MG63 (cell line): ENCODE measurements around the gene MFSD11. TPM values are rescaled to one million over a fixed set of nuclear protein-coding genes. Genes with fewer than 3 reads are reported as not detected.
"Not testable (repeated sequence)": the region's sequence is repeated elsewhere in the genome, so short reads cannot be mapped to it uniquely, and the experiment has no call there.

ENCODE experiments used
- DNase-seq: peaks from one replicate; pipeline ENCODE4 v3.0.0-alpha.2; 2020
- H3K27me3 ChIP-seq: fragments of 250-450 bp; sonication (Bioruptor Pico); 2 replicates; pipeline ENCODE4 v1.5.1; 2020; ENCODE audit warnings: mild to moderate bottlenecking, moderate library complexity
- H3K36me3 ChIP-seq: fragments of 250-450 bp; sonication (Bioruptor Pico); 2 replicates; pipeline ENCODE4 v1.5.1; 2020; ENCODE audit warnings: mild to moderate bottlenecking, moderate library complexity
- H3K4me3 ChIP-seq: fragments of 250-450 bp; sonication (Bioruptor Pico); 2 replicates; pipeline ENCODE4 v1.5.1; 2020; ENCODE audit warnings: mild to moderate bottlenecking, moderate library complexity
- H3K9me3 ChIP-seq: fragments of 250-450 bp; sonication (Bioruptor Pico); 2 replicates; pipeline ENCODE4 v1.5.1; 2020; ENCODE audit warnings: mild to moderate bottlenecking, moderate library complexity
- total RNA-seq: library from RNA; depleted of rRNA; stranded (reverse); fragments of >200 nt; shearing (Covaris generic); gene quantifications from 2 replicates; pipeline ENCODE4 v1.2.3, GENCODE V29; 2014; ENCODE audit warnings: low replicate concordance; rRNA removed

The MFSD11 gene
- total RNA-seq: 23.8 and 24.9 TPM in 2 replicates

GRCh38 chr17:76737676-76738467 lies at the start of gene MFSD11:
TSS of gene MFSD11 (plus strand) at chr17:76738119. CDS start at chr17:76738353, 234 bp downstream.
- Histone ChIP-seq H3K4me3 (peak within 1 kb of the TSS; percentile 97), H3K9me3 (no peaks in the 10 kb centered on the region), H3K27me3 (no peaks in the 10 kb centered on the region), H3K36me3 (peaks cover 46% of the 10 kb centered on the region)
- peak; percentile 96 for DNase-seq

- H3K36me3 ChIP-seq: peaks cover 3% of the 10 kb centered on the region; the same call in 1 of the 2 replicates
- no peaks in the 10 kb centered on the region for H3K9me3 ChIP-seq
- H3K27me3 ChIP-seq: no peaks in the 10 kb centered on the region
- H3K4me3 ChIP-seq: no peak overlapping the region
- DNase-seq: no peak
Measured at GRCh38 chr17:76688165-76688622, 49.7 kb upstream of the MFSD11 start.

- no peaks in the 10 kb centered on the region for H3K36me3 ChIP-seq
Measured at GRCh38 chr17:76689859-76690258, 48.1 kb upstream of the MFSD11 start.

DNA sequence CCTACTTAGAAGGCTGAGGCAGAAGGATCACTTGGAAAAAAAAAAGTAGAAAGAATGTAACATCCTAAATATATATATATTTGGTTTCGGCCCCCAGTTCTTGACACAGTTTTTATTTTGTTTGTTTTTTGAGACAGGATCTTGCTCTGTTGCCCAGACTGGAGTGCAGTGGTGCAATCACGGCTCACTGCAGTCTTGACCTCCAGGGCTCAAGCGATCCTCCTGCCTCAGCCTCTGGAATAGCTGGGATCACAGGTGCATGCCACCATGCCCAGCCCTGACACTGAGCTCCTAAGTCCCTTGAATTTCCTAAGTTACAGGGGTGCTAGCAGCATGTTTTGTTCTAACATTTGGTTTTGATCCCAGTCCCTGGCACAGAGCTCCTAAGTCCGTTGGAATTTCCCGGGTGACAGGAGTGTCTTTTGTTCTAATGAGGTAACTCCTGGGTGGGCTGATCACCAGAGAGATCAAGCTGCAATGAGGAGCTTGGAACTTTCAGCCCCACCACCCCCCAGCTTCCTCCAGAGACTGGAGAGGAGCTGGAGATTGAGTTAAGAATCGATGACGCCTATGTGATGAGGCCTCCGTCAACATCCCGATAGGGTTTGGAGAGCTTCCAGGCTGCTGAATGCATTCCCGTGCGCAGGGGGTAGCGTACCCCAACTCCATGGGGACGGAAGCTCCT lies 47.2 kb upstream of the MFSD11 start:
- Histone ChIP-seq H3K9me3 (no peaks in the 10 kb centered on the region), H3K4me3 (no peak overlapping the region), H3K27me3 (no peaks in the 10 kb centered on the region), H3K36me3 (no peaks in the 10 kb centered on the region)
- DNase-seq: no peak

More at GRCh38 chr17:76689859-76690258, 48.1 kb upstream of the MFSD11 start:
- no peaks in the 10 kb centered on the region for H3K9me3 ChIP-seq
- no peak for DNase-seq
- H3K4me3 ChIP-seq: no peak overlapping the region
- H3K27me3 ChIP-seq: no peaks in the 10 kb centered on the region

GRCh38 chr17:76691379-76692191 lies 46.3 kb upstream of the MFSD11 start:
- no peaks in the 10 kb centered on the region for H3K9me3 ChIP-seq
- H3K27me3 ChIP-seq: no peaks in the 10 kb centered on the region
- DNase-seq: no peak
- H3K4me3 ChIP-seq: no peak overlapping the region
- no peaks in the 10 kb centered on the region for H3K36me3 ChIP-seq

DNA sequence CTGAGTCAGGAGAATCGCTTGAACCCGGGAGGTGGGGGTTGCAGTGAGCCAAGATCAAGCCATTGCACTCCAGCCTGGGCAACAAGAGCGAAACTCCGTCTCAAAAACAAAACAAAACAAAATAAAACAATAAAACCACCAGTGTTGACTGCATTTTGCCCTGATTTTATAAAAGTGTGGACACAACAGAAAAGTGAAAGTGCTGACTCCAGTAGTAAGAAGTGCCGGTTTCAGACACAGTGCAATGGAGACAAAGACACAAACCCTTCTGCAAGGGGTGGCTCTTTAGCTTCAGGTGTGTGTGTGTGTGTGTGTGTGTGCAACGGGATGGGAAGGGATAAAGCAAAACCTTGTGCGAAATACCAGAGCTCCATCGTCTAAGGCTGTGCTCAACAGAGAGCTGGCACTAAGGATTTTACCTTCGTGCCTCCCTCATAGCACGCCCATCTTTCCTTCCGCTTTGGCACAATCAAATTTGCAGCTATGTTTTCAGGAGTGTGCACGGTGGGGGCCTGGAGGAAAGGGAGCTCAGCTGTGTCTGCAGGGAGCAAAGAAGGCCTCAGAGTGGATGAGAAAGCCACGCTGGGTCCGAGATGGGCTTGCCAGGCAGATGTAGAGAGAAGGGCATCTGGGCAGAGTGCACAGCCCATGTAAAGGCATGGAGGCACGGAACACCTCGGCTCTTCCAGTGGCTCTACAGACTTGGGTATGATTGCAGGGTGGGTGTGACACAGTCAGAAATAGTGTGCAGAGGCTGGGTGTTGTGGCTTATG lies 42.7 kb upstream of the MFSD11 start:
- Histone ChIP-seq H3K4me3 (no peak overlapping the region), H3K36me3 (peaks cover under 1% of the 10 kb centered on the region), H3K9me3 (no peaks in the 10 kb centered on the region), H3K27me3 (no peaks in the 10 kb centered on the region)
- no peak for DNase-seq

- no peak for DNase-seq
- Histone ChIP-seq H3K4me3 (no peak overlapping the region), H3K9me3 (no peaks in the 10 kb centered on the region), H3K36me3 (peaks cover 3% of the 10 kb centered on the region), H3K27me3 (no peaks in the 10 kb centered on the region)
Measured at GRCh38 chr17:76696763-76697701, 40.9 kb upstream of the MFSD11 start.

DNA sequence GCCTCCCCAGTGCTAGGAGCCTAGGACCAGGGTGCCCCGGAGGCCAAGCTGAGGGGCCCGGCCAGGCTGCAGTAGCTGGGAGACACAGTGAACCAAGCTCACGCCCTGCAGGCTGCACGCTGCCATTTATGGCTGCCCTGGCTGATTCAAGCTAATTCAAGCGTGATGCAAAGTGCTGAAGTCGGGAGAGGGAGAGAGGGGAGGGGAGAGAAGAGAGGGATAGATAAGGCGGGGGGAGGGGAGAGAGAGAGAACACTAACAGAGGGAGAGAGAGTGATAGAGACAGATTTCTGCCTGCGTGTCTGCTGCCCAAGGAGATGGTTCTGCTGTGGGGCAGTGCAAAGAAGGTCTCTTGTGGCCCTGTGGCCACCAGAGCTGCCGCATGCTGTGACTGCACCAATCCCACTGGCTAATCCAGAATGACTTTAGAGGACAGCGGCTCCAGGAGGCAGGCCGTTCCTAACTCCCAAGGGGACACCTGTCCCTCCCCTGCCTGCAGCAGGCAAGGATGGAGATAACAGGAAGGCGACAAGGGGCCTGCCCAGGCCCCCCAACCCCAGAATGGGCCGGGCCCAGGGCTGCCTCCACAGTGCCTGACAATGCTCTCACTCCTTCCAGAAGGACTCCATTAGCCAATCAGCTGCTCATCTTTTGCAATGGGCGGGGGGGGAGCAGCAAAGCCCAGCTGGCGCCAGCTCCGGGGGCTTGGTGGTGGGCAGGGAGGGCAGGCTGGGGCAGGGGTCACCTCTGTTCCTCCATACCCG lies 40.0 kb upstream of the MFSD11 start:
- no peak for DNase-seq
- peaks cover 3% of the 10 kb centered on the region for H3K36me3 ChIP-seq
- H3K4me3 ChIP-seq: no peak overlapping the region
- no peaks in the 10 kb centered on the region for H3K27me3 ChIP-seq
- H3K9me3 ChIP-seq: no peaks in the 10 kb centered on the region

DNA sequence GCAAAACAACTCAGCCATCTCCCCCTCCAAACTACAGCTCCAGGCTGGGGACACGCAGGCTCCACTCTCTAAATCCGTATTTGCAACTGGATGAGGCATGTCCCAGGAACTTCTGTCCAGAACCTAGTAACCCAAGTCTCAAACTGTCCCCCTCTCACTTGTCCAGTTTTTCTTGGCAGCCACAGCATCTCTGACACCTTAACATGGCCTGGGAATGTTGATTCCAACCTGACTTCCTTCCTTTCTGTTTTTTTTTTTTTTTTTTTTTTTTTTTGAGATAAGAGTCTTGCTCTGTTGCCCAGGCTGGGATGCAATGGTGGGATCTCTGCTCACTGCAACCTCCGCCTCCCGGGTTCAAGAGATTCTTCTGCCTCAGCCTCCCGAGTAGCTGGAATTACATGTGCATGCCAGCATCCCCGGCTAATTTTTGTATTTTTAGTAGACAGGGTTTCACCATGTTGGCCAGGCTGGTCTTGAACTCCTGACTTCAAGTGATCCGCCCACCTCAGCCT lies 39.4 kb upstream of the MFSD11 start:
- H3K9me3 ChIP-seq, DNase-seq, H3K36me3 ChIP-seq, H3K27me3 ChIP-seq, H3K4me3 ChIP-seq: not testable (repeated sequence)

GRCh38 chr17:76700270-76700616 lies 37.7 kb upstream of the MFSD11 start:
- no peaks in the 10 kb centered on the region for H3K9me3 ChIP-seq
- no peaks in the 10 kb centered on the region for H3K27me3 ChIP-seq
- no peak overlapping the region for H3K4me3 ChIP-seq
- DNase-seq: no peak
- peaks cover 3% of the 10 kb centered on the region for H3K36me3 ChIP-seq

DNA sequence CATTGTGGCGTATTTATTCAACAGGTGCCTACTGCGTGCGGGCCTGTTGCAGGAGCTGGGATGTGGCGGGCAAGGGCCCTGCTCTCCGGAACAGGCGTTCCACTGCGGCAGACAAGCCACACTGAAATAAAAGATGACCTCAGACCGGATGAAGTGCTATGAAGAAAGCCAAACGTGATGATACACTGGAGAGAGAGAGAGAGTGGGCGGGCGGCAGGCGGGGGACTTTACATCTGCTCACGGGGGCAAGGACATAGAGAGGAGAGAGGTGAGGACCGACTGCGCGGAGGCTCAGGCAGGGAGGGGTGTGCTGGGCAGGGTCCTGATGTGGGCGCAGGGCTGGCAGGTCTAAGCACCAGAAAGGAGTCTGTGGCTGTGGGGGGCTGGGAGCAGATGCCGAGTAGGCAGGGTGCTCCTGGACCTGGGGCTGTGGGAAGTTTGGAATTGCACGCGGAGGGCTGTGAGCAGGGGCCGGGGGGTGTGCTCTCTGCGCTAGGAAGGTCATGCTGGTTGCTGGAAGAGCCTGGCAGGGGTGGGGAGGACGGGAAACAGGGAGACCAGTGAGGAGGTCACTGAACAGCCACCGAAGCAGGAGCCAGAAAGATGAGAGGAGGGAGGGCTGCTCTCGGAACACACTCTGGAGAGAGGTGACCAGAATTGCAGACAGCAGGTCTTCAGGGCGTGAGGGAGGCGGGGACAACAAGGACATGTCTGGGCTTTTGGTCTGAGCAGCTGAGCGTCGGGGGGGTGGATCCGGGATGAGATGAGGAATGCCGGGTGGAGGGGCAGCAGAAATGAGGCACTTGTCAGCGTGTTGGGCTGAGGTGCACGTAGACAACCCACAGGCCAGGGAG lies 37.1 kb upstream of the MFSD11 start:
- Histone ChIP-seq H3K4me3 (no peak overlapping the region), H3K9me3 (no peaks in the 10 kb centered on the region), H3K36me3 (peaks cover 3% of the 10 kb centered on the region), H3K27me3 (no peaks in the 10 kb centered on the region)
- peak; percentile 70 for DNase-seq

GRCh38 chr17:76701471-76701967 lies 36.4 kb upstream of the MFSD11 start:
- no peak for DNase-seq
- Histone ChIP-seq H3K27me3 (no peaks in the 10 kb centered on the region), H3K36me3 (peaks cover 4% of the 10 kb centered on the region), H3K9me3 (no peaks in the 10 kb centered on the region), H3K4me3 (no peak overlapping the region)

DNA sequence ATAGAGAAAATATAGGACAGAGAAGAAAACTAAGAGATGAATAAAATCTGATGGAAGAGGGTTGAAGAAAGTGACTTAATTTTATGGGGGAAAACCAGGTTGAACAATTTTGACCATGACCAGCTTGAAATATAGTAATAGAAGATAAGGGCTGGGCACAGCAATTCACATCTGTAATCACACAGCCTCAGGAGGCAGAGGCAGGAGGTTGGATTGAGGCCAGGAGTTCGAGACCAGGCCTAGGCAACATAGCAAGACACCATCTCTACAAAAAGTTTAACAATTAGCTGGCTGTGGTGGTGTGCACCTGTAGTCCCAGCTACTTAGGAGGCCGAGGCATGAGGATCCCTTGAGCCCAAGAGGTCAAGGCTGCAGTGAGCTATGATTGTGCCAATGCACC lies 35.8 kb upstream of the MFSD11 start:
- DNase-seq: no peak
- H3K9me3 ChIP-seq: no peaks in the 10 kb centered on the region
- no peak overlapping the region for H3K4me3 ChIP-seq
- no peaks in the 10 kb centered on the region for H3K27me3 ChIP-seq
- peaks cover 8% of the 10 kb centered on the region; the same call in 1 of the 2 replicates for H3K36me3 ChIP-seq
